Measurements from ENCODE around the gene LRBA. TPM values are rescaled to one million over a fixed set of nuclear protein-coding genes. Genes with fewer than 3 reads are reported as not detected.

LRBA gene
- polyA plus RNA-seq, 4 donors: 14.9 to 62.2 (median 19.6) TPM

GRCh38 chr4:150725957-150726523, 289.0 kb downstream of the LRBA start:
- no peak overlapping the region for H3K4me3 ChIP-seq (ENCODE audit: low read depth in 1 of 3, low read length in 3 of 3)
- peaks cover 0 to 23% (median 0%) of the 10 kb centered on the region in 3 donors for H3K36me3 ChIP-seq (ENCODE audit: control insufficient read depth in 3 of 3, insufficient read depth in 2 of 3, low read depth in 1 of 3, low read length in 3 of 3)
- H3K9me3 ChIP-seq (ENCODE audit: control insufficient read depth in 2 of 2, insufficient read depth in 1 of 2, low read depth in 1 of 2, low read length in 1 of 2): peaks cover 0 to 8% of the 10 kb centered on the region in 2 donors
- no peak for DNase-seq
- no peaks in the 10 kb centered on the region for H3K27me3 ChIP-seq (ENCODE audit: control insufficient read depth in 3 of 3, insufficient read depth in 3 of 3, low read length in 3 of 3)
- H3K4me1 ChIP-seq (ENCODE audit: control insufficient read depth in 3 of 3, insufficient read depth in 2 of 3, low read depth in 1 of 3, low read length in 2 of 3): peaks cover 0 to 17% (median 5%) of the 10 kb centered on the region in 3 donors
- H3K27ac ChIP-seq (ENCODE audit: low read depth in 1 of 3, low read length in 2 of 3): no peak overlapping the region
- FAIRE-seq: peak; percentile 68
- WGBS, 3 donors: 73 to 84% (median 75%) methylated on average over 4 of the region's 4 CpGs

- peak; percentile 16 to 26 for DNase-seq
- Histone ChIP-seq H3K27ac (ENCODE audit: low read depth in 1 of 3, low read length in 2 of 3) (peak overlapping the region; percentile 67 to 93 (median 87)), H3K4me1 (ENCODE audit: control insufficient read depth in 3 of 3, insufficient read depth in 2 of 3, low read depth in 1 of 3, low read length in 2 of 3) (peaks cover 0 to 17% (median 5%) of the 10 kb centered on the region in 3 donors), H3K4me3 (ENCODE audit: low read depth in 1 of 3, low read length in 3 of 3) (no peak overlapping the region), H3K27me3 (ENCODE audit: control insufficient read depth in 3 of 3, insufficient read depth in 3 of 3, low read length in 3 of 3) (no peaks in the 10 kb centered on the region), H3K9me3 (ENCODE audit: control insufficient read depth in 2 of 2, insufficient read depth in 1 of 2, low read depth in 1 of 2, low read length in 1 of 2) (peaks cover 0 to 5% of the 10 kb centered on the region in 2 donors), H3K36me3 (ENCODE audit: control insufficient read depth in 3 of 3, insufficient read depth in 2 of 3, low read depth in 1 of 3, low read length in 3 of 3) (peaks cover 0 to 13% (median 0%) of the 10 kb centered on the region in 3 donors)
- FAIRE-seq: no peak
- 59 to 85% (median 68%) methylated on average over 5 of the region's 5 CpGs for WGBS, 3 donors
Observed at GRCh38 chr4:150723727-150724411, 291.2 kb downstream of the LRBA start.

GRCh38 chr4:150722908-150723362, 292.1 kb downstream of the LRBA start:
- DNase-seq (peak; percentile 95 to 100), FAIRE-seq (peak; percentile 51)
- Histone ChIP-seq H3K36me3 (ENCODE audit: control insufficient read depth in 3 of 3, insufficient read depth in 2 of 3, low read depth in 1 of 3, low read length in 3 of 3) (peaks cover 0 to 12% (median 0%) of the 10 kb centered on the region in 3 donors), H3K27me3 (ENCODE audit: control insufficient read depth in 3 of 3, insufficient read depth in 3 of 3, low read length in 3 of 3) (no peaks in the 10 kb centered on the region), H3K4me1 (ENCODE audit: control insufficient read depth in 3 of 3, insufficient read depth in 2 of 3, low read depth in 1 of 3, low read length in 2 of 3) (peaks cover 0 to 17% (median 5%) of the 10 kb centered on the region in 3 donors), H3K4me3 (ENCODE audit: low read depth in 1 of 3, low read length in 3 of 3) (no peak overlapping the region), H3K9me3 (ENCODE audit: control insufficient read depth in 2 of 2, insufficient read depth in 1 of 2, low read depth in 1 of 2, low read length in 1 of 2) (peaks cover 0 to 5% of the 10 kb centered on the region in 2 donors), H3K27ac (ENCODE audit: low read depth in 1 of 3, low read length in 2 of 3) (peak overlapping the region; percentile 67 to 93 (median 87))
- 10 to 37% (median 28%) methylated on average over 6 of the region's 6 CpGs for WGBS, 3 donors

GRCh38 chr4:150720973-150721518, 294.0 kb downstream of the LRBA start:
- WGBS, 3 donors: 95 to 98% (median 98%) methylated on average over 2 of the region's 2 CpGs
- FAIRE-seq: no peak

GRCh38 chr4:150717952-150718351, 297.1 kb downstream of the LRBA start:
- FAIRE-seq (no peak), DNase-seq (no peak)
- 85 to 93% (median 93%) methylated on average over 1 of the region's 1 CpG for WGBS, 3 donors

More at GRCh38 chr4:150720973-150721518, 294.0 kb downstream of the LRBA start:
- Histone ChIP-seq H3K4me3 (ENCODE audit: low read depth in 1 of 3, low read length in 3 of 3) (no peak overlapping the region), H3K27ac (ENCODE audit: low read depth in 1 of 3, low read length in 2 of 3) (no peak overlapping the region), H3K27me3 (ENCODE audit: control insufficient read depth in 3 of 3, insufficient read depth in 3 of 3, low read length in 3 of 3) (no peaks in the 10 kb centered on the region), H3K36me3 (ENCODE audit: control insufficient read depth in 3 of 3, insufficient read depth in 2 of 3, low read depth in 1 of 3, low read length in 3 of 3) (peaks cover 0 to 10% (median 0%) of the 10 kb centered on the region in 3 donors), H3K4me1 (ENCODE audit: control insufficient read depth in 3 of 3, insufficient read depth in 2 of 3, low read depth in 1 of 3, low read length in 2 of 3) (peaks cover 0 to 17% (median 5%) of the 10 kb centered on the region in 3 donors), H3K9me3 (ENCODE audit: control insufficient read depth in 2 of 2, insufficient read depth in 1 of 2, low read depth in 1 of 2, low read length in 1 of 2) (no peaks in the 10 kb centered on the region)
- DNase-seq: no peak

GRCh38 chr4:150714462-150715438, 300.3 kb downstream of the LRBA start:
- Histone ChIP-seq H3K9me3 (ENCODE audit: control insufficient read depth in 2 of 2, insufficient read depth in 1 of 2, low read depth in 1 of 2, low read length in 1 of 2) (no peaks in the 10 kb centered on the region), H3K36me3 (ENCODE audit: control insufficient read depth in 3 of 3, insufficient read depth in 2 of 3, low read depth in 1 of 3, low read length in 3 of 3) (peaks cover 0 to 3% (median 0%) of the 10 kb centered on the region in 3 donors), H3K27ac (ENCODE audit: low read depth in 1 of 3, low read length in 2 of 3) (no peak overlapping the region), H3K4me3 (ENCODE audit: low read depth in 1 of 3, low read length in 3 of 3) (no peak overlapping the region), H3K4me1 (ENCODE audit: control insufficient read depth in 3 of 3, insufficient read depth in 2 of 3, low read depth in 1 of 3, low read length in 2 of 3) (no peaks in the 10 kb centered on the region), H3K27me3 (ENCODE audit: control insufficient read depth in 3 of 3, insufficient read depth in 3 of 3, low read length in 3 of 3) (no peaks in the 10 kb centered on the region)
- 70 to 87% (median 82%) methylated on average over 2 of the region's 2 CpGs for WGBS, 3 donors
- peak; percentile 4 for DNase-seq
- no peak for FAIRE-seq

More at GRCh38 chr4:150717952-150718351, 297.1 kb downstream of the LRBA start:
- Histone ChIP-seq H3K9me3 (ENCODE audit: control insufficient read depth in 2 of 2, insufficient read depth in 1 of 2, low read depth in 1 of 2, low read length in 1 of 2) (no peaks in the 10 kb centered on the region), H3K27me3 (ENCODE audit: control insufficient read depth in 3 of 3, insufficient read depth in 3 of 3, low read length in 3 of 3) (no peaks in the 10 kb centered on the region), H3K4me1 (ENCODE audit: control insufficient read depth in 3 of 3, insufficient read depth in 2 of 3, low read depth in 1 of 3, low read length in 2 of 3) (peaks cover 0 to 4% (median 2%) of the 10 kb centered on the region in 3 donors), H3K4me3 (ENCODE audit: low read depth in 1 of 3, low read length in 3 of 3) (no peak overlapping the region), H3K27ac (ENCODE audit: low read depth in 1 of 3, low read length in 2 of 3) (no peak overlapping the region), H3K36me3 (ENCODE audit: control insufficient read depth in 3 of 3, insufficient read depth in 2 of 3, low read depth in 1 of 3, low read length in 3 of 3) (peaks cover 0 to 6% (median 0%) of the 10 kb centered on the region in 3 donors)

- no peak overlapping the region for H3K4me3 ChIP-seq (ENCODE audit: low read depth in 1 of 3, low read length in 3 of 3)
- no peaks in the 10 kb centered on the region for H3K4me1 ChIP-seq (ENCODE audit: control insufficient read depth in 3 of 3, insufficient read depth in 2 of 3, low read depth in 1 of 3, low read length in 2 of 3)
- H3K9me3 ChIP-seq (ENCODE audit: control insufficient read depth in 2 of 2, insufficient read depth in 1 of 2, low read depth in 1 of 2, low read length in 1 of 2): no peaks in the 10 kb centered on the region
- H3K27me3 ChIP-seq (ENCODE audit: control insufficient read depth in 3 of 3, insufficient read depth in 3 of 3, low read length in 3 of 3): no peaks in the 10 kb centered on the region
- H3K36me3 ChIP-seq (ENCODE audit: control insufficient read depth in 3 of 3, insufficient read depth in 2 of 3, low read depth in 1 of 3, low read length in 3 of 3): peaks cover 0 to 3% (median 0%) of the 10 kb centered on the region in 3 donors
- FAIRE-seq: no peak
- DNase-seq: no peak
- 86 to 91% (median 91%) methylated on average over 2 of the region's 2 CpGs for WGBS, 3 donors
- no peak overlapping the region for H3K27ac ChIP-seq (ENCODE audit: low read depth in 1 of 3, low read length in 2 of 3)
Observed at GRCh38 chr4:150713251-150713650, 301.8 kb downstream of the LRBA start.
